Heart right ventricle (tissue), 16 donors: ENCODE results near the gene RPS6KA2. TPM values are rescaled to one million over a fixed set of nuclear protein-coding genes. Genes with fewer than 3 reads are reported as not detected.

Experiments
- ATAC-seq, 8 donors: fragments of 200-7000 bp; cut with Tn5 transposase; one replicate each; pipeline ENCODE4 v1.9.1; 2020; ENCODE audit warnings: mild to moderate bottlenecking in 8 of 8, moderate library complexity in 8 of 8, moderate number of reproducible peaks in 1 of 8
- DNase-seq, 2 donors: peaks; one replicate each; pipeline ENCODE4 v3.0.0-alpha.2; 2020
- H3K27ac ChIP-seq, 10 donors: fragments of 200-600 bp; sonication (generic) in 2 of 10; one replicate each; pipeline versions ENCODE4 v1.5.0 to v1.8.0; 2020 to 2022; ENCODE audit warnings: mild to moderate bottlenecking in 3 of 10
- H3K27me3 ChIP-seq, 7 donors: fragments of 200-600 bp; one replicate each; pipeline ENCODE4 v1.8.0; 2021 to 2022; ENCODE audit warnings: mild to moderate bottlenecking in 2 of 7
- H3K36me3 ChIP-seq, 9 donors: fragments of 200-600 bp; sonication (generic) in 1 of 9; one replicate each; pipeline versions ENCODE4 v1.5.0 to v1.8.0; 2020 to 2022; ENCODE audit warnings: mild to moderate bottlenecking in 2 of 9
- H3K4me1 ChIP-seq, 9 donors: fragments of 200-600 bp; sonication (generic) in 1 of 9; one replicate each; pipeline versions ENCODE4 v1.5.0 to v1.8.0; 2020 to 2022; ENCODE audit warnings: mild to moderate bottlenecking in 4 of 9
- H3K4me3 ChIP-seq, 10 donors: fragments of 200-600 bp; sonication (generic) in 2 of 10; one replicate each; pipeline versions ENCODE4 v1.5.0 to v1.8.0; 2020 to 2022; ENCODE audit warnings: mild to moderate bottlenecking in 7 of 10, moderate library complexity in 2 of 10
- H3K9me3 ChIP-seq, 11 donors: fragments of 200-600 bp in 10 of 11; sonication (generic) in 2 of 11; one replicate each; pipeline versions ENCODE4 v1.5.0 to v1.8.0; 2013 to 2022; ENCODE audit warnings: mild to moderate bottlenecking in 2 of 11, control low read depth in 1 of 11, moderate library complexity in 1 of 11
- CTCF ChIP-seq, 9 donors: fragments of 200-600 bp; sonication (generic) in 2 of 9; IDR thresholded peaks; one replicate each; pipeline versions ENCODE4 v1.5.0 to v1.8.0; 2021 to 2022; ENCODE audit warnings: antibody characterized with exemption in 9 of 9, mild to moderate bottlenecking in 5 of 9, moderate library complexity in 1 of 9
- WGBS, 2 donors: extraction: QIAGEN DNeasy Blood & Tissue Kit; methylation state at CpG; one replicate each; pipeline ENCODE4 v1.1.7; 2013; ENCODE audit warnings: inconsistent platforms in 1 of 2; 5-methylcytosine and 5-hydroxymethylcytosine counted together
- intact Hi-C, 10 donors: fragments of 100-400 bp; cut with DNase I; formaldehyde crosslinking; loops; one replicate each; pipeline versions ENCODE4 v1.11.1 to v1.14.2; 2022
- polyA plus RNA-seq, 2 donors: library from polyadenylated mRNA; stranded (reverse); fragments of 200-250 nt; gene quantifications; one replicate each; pipeline ENCODE4 v1.2.3, GENCODE V29; 2013
- total RNA-seq, 10 donors: library from RNA; stranded (reverse); fragmentation: NEBNext Ultra II Directional in 3 of 10; extraction: Animal tissue kit (Norgen Biotek cat#: 25700) in 3 of 10; gene quantifications; one replicate each; pipeline versions ENCODE4 v1.2.1 to v1.2.4, GENCODE V29; 2021 to 2023
- donor health status: Arrhythmogenic right ventricular cardiomyopathy.
- donor health status: ischemic (EF 13 %, LVEDD 7.1; RV severe dilation, severe dysfunction).
- donor health status: healthy with polysubstance abuse.
- donor health status: DM: no; HTN: yes; CAD: no.
- donor health status: DM: no; HTN: no; CAD: no.
- donor health status: ischemic (EF 25% LVEDD 6.9; RV normal size, moderate dysfunction).
- donor health status: ischemic (EF 25% LVEDD 5.7; RV mildly dilated, moderate dysfunction).
- donor health status: healthy.
- donor health status: DM: yes; HTN: yes; CAD: no.
- donor health status: Ischemic cardiomyopathy.
- donor health status: ischemic (EF 35%, LVEDD 5.7; RV mildly dilated, moderate dysfunction).
- donor health status: nonischemic (EF 11% LVEDD 7.7; RV severe dilation, severe dysfunction).
- donor health status: DM: yes; HTN: yes; CAD: no.
- donor health status: PGD.
- donor health status: ischemic (EF 29% LVEDD 5.4; RV normal size, mild dysfunction).
- donor health status: nonischemic (EF 23%, LVEDD 6.1; RV moderate dilation, normal function).

RPS6KA2 gene
- total and polyA plus RNA-seq, 12 donors: 20.3 to 91.4 (median 73.7) TPM

GRCh38 chr6:166434336-166434735 lies 192.7 kb downstream of the RPS6KA2 start:
- intact Hi-C loops: no loop called here
- DNase-seq: no peak
- no peaks in the 10 kb centered on the region for H3K27me3 ChIP-seq

GRCh38 chr6:166433096-166433495 lies 194.0 kb downstream of the RPS6KA2 start:
- DNase-seq (no peak), ATAC-seq (no peak)
- H3K9me3 ChIP-seq: peaks cover 0 to 11% (median 0%) of the 10 kb centered on the region in 11 donors
- peaks cover 0 to 20% (median 5%) of the 10 kb centered on the region in 9 donors for H3K4me1 ChIP-seq
- peaks cover 0 to 64% (median 29%) of the 10 kb centered on the region in 9 donors for H3K36me3 ChIP-seq
- H3K27ac ChIP-seq: no peak overlapping the region
- intact Hi-C loops: no loop called here
- TF ChIP-seq CTCF (IDR thresholded peaks at IDR 0.05): no peak
- no peak overlapping the region for H3K4me3 ChIP-seq
- no peaks in the 10 kb centered on the region for H3K27me3 ChIP-seq
- 93 to 96% methylated on average over 10 of the region's 10 CpGs for WGBS, 2 donors

More at GRCh38 chr6:166434336-166434735, 192.7 kb downstream of the RPS6KA2 start:
- Histone ChIP-seq H3K36me3 (peaks cover 0 to 62% (median 27%) of the 10 kb centered on the region in 9 donors), H3K4me1 (peaks cover 0 to 20% (median 5%) of the 10 kb centered on the region in 9 donors), H3K27ac (no peak overlapping the region), H3K9me3 (peaks cover 0 to 2% (median 0%) of the 10 kb centered on the region in 11 donors), H3K4me3 (no peak overlapping the region)
- no peak for ATAC-seq
- 81 to 89% methylated on average over 5 of the region's 5 CpGs for WGBS, 2 donors
- TF ChIP-seq CTCF (IDR thresholded peaks at IDR 0.05): no peak

GRCh38 chr6:166430269-166430668 lies 196.8 kb downstream of the RPS6KA2 start:
- peaks cover 0 to under 1% (median 0%) of the 10 kb centered on the region in 9 donors for H3K4me1 ChIP-seq
- intact Hi-C loops: no loop called here
- DNase-seq: no peak
- H3K4me3 ChIP-seq: no peak overlapping the region
- peaks cover 0 to 11% (median 0%) of the 10 kb centered on the region in 11 donors for H3K9me3 ChIP-seq
- no peak for ATAC-seq
- peaks cover 0 to 52% (median 29%) of the 10 kb centered on the region in 9 donors for H3K36me3 ChIP-seq
- 97% methylated on average over 17 of the region's 17 CpGs for WGBS, 2 donors
- no peaks in the 10 kb centered on the region for H3K27me3 ChIP-seq
- no peak for TF ChIP-seq CTCF (IDR thresholded peaks at IDR 0.05)
- H3K27ac ChIP-seq: no peak overlapping the region

- ATAC-seq: no peak
Measured at GRCh38 chr6:166424431-166424830, 202.6 kb downstream of the RPS6KA2 start.

More at GRCh38 chr6:166424431-166424830, 202.6 kb downstream of the RPS6KA2 start:
- H3K27ac ChIP-seq: no peak overlapping the region
- DNase-seq: no peak
- WGBS, 2 donors: 84 to 91% methylated on average over 12 of the region's 12 CpGs
- no peaks in the 10 kb centered on the region for H3K27me3 ChIP-seq
- H3K4me1 ChIP-seq: peaks cover 0 to 10% (median 0%) of the 10 kb centered on the region in 9 donors
- H3K9me3 ChIP-seq: peaks cover 0 to 10% (median 0%) of the 10 kb centered on the region in 11 donors
- intact Hi-C loops: no loop called here
- peaks cover 0 to 64% (median 14%) of the 10 kb centered on the region in 9 donors for H3K36me3 ChIP-seq
- TF ChIP-seq CTCF (IDR thresholded peaks at IDR 0.05): no peak
- no peak overlapping the region for H3K4me3 ChIP-seq
